T-helper 2 cell treated with Interferon-gamma antibody and Interleukin-4, amounts not matched to agents 100 ng/mL and 5 ng/mL, for 36 hours (primary cell): ENCODE data around the gene SPCS2. TPM values are rescaled to one million over a fixed set of nuclear protein-coding genes. Genes with fewer than 3 reads are reported as not detected.

Experiments used
- intact Hi-C: fragments of 100-400 bp; cut with micrococcal nuclease; formaldehyde crosslinking; loops from one replicate; pipeline ENCODE4 v1.15.1; 2023
- total RNA-seq: library from RNA; stranded (reverse); gene quantifications from 2 replicates; pipeline ENCODE4 v1.2.3, GENCODE V29; 2022

SPCS2 gene
- 210 and 214 TPM in 2 replicates for total RNA-seq

GRCh38 chr11:74948898-74949752 is at the start of gene SPCS2, which contains the start of gene XRRA1:
TSS of gene SPCS2 (plus strand) at chr11:74949266. CDS start at chr11:74949286, 20 bp downstream.
TSS of gene XRRA1 (minus strand) at chr11:74949091. CDS start at chr11:74940878, 8,213 bp downstream.
- intact Hi-C loops: loop anchor here (1.0 to 10.0 kb wide), 6 partner anchors 40 to 866 kb away; partner anchors contain the start of genes LIPT2, RNF169, TPBGL and UVRAG

- intact Hi-C loops: no loop called here
Measured at GRCh38 chr11:74902342-74902741, 46.7 kb upstream of the SPCS2 start.

- intact Hi-C loops: no loop called here
Measured at GRCh38 chr11:74905326-74905725, 43.7 kb upstream of the SPCS2 start.

- intact Hi-C loops: no loop called here
Measured at GRCh38 chr11:74909385-74909784, 39.7 kb upstream of the SPCS2 start.

- intact Hi-C loops: no loop called here
Measured at GRCh38 chr11:74909812-74910211, 39.3 kb upstream of the SPCS2 start.

GRCh38 chr11:74923125-74923524 is 25.9 kb upstream of the SPCS2 start:
- intact Hi-C loops: no loop called here

- intact Hi-C loops: no loop called here
Measured at GRCh38 chr11:74925281-74925680, 23.8 kb upstream of the SPCS2 start.

- intact Hi-C loops: no loop called here
Measured at GRCh38 chr11:74926304-74927030, 22.6 kb upstream of the SPCS2 start.

- intact Hi-C loops: no loop called here
Measured at GRCh38 chr11:74927496-74927895, 21.6 kb upstream of the SPCS2 start.

GRCh38 chr11:74929431-74930363 is 19.4 kb upstream of the SPCS2 start:
- intact Hi-C loops: loop anchor here (1.0 to 2.0 kb wide), 4 partner anchors 103 to 319 kb away; no protein-coding TSS in a partner anchor

- intact Hi-C loops: no loop called here
Measured at GRCh38 chr11:74932169-74932568, 16.9 kb upstream of the SPCS2 start.

- intact Hi-C loops: no loop called here
Measured at GRCh38 chr11:74932797-74933196, 16.3 kb upstream of the SPCS2 start.

- intact Hi-C loops: no loop called here
Measured at GRCh38 chr11:74933765-74934164, 15.3 kb upstream of the SPCS2 start.

GRCh38 chr11:74935285-74935684 is 13.8 kb upstream of the SPCS2 start:
- intact Hi-C loops: no loop called here

GRCh38 chr11:74936087-74936486 is 13.0 kb upstream of the SPCS2 start:
- intact Hi-C loops: no loop called here

GRCh38 chr11:74936976-74937375 is 12.1 kb upstream of the SPCS2 start:
- intact Hi-C loops: no loop called here

- intact Hi-C loops: no loop called here
Measured at GRCh38 chr11:74937696-74938475, 11.2 kb upstream of the SPCS2 start.

- intact Hi-C loops: loop anchor here (10.0 kb wide), 2 partner anchors 447 to 873 kb away; partner anchors contain the start of genes LIPT2 and UVRAG
Measured at GRCh38 chr11:74941492-74941891, 7.6 kb upstream of the SPCS2 start.

GRCh38 chr11:74942073-74942759 is 6.8 kb upstream of the SPCS2 start:
- intact Hi-C loops: loop anchor here (10.0 kb wide), 2 partner anchors 447 to 873 kb away; partner anchors contain the start of genes LIPT2 and UVRAG
